NCI-H748 treated with DMSO at 0.1 percent for 48 hours (cell line): ENCODE data around the gene GDF3.
"Not testable (repeated sequence)": the region's sequence is repeated elsewhere in the genome, so short reads cannot be mapped to it uniquely, and the experiment has no call there.

ENCODE experiments used
- DNase-seq: peaks from one replicate; lab custom pipeline; 2025; lab: John Stamatoyannopoulos, UW

Gene GDF3

GRCh38 chr12:7695566-7696197 is at the start of gene GDF3:
GDF3 (minus strand) TSS chr12:7695775; CDS start chr12:7695728, 47 bp downstream.
- no peak for DNase-seq

- no peak for DNase-seq
Measured at GRCh38 chr12:7732993-7733392, 37.4 kb upstream of the GDF3 start.

GRCh38 chr12:7731486-7731885 is 35.9 kb upstream of the GDF3 start:
- DNase-seq, result no peak

- DNase-seq, result not testable (repeated sequence)
Measured at GRCh38 chr12:7730984-7731383, 35.4 kb upstream of the GDF3 start.

DNA sequence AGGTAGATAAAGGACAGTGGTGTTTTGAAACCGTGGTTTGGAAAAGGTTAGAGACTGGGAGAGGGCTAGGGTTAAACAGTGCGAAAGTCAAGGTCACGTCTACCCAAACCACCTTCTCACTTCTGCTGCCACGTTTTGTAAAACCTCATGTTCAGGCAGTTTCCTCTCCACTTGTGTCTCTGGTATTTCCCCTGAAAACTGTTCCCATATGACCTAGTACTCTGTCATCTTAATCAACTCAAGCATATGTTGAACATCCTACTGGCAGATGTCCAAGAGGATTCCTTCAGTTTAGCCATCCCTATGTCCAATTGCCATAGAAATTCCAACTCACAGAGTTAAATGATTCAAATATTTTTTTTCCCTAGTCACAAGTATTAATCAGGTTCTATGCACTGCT is 34.2 kb upstream of the GDF3 start:
- DNase-seq, result no peak

GRCh38 chr12:7723926-7724325 is 28.4 kb upstream of the GDF3 start:
- no peak for DNase-seq

DNA sequence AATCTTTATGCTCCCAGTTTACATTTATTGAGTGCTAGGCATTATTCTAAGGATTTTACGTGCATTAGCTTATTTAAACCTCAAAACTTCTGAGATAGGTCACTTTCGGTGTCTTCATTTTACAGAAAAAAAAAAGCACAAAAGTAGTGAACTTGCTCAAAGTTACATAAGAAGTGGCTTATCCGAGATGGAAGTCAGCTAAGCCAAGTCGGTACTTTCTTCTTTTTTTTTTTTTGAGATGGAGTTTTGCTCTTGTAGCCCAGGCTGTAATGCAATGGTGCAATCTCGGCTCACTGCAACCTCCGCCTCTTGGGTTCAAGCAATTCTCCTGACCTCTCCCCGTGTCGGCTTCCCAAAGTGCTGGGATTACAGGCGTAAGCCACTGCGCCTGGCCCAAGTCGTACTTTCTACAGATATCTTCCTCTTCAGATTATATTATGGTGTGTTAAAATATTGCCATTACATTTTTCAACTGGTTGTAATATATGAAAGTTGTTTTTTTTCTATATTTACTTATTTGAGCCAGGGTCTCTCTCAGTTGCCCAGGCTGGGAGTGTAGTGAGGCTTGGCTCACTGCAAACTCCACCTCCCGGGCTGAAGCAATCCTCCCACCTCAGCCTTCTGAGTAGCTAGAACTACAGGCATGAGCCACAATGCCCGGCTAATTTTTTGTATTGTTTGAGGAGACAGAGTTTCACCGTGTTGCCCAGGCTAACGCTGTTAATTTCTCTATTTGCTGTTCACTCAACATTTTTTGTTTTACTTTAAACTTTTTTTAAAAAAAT is 24.6 kb upstream of the GDF3 start:
- no peak for DNase-seq

DNA sequence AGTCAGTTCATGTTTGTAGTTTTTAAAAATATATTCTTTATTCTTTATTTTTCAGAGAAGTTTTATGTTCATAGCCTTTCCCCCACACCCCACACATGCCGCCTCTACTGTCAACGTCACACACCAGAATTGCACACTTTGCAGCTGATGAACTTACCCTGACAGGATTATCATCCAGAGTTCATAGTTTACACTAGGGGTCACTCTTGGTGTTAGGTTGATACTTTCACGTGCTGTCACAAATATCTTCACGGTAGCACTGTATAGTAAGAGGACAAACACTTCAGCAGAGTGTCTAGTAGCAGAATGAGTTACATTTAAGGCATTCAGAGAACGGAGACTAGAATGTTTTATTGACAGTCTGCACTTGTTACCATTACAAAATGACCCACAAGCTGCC is 20.8 kb upstream of the GDF3 start:
- DNase-seq, result no peak

GRCh38 chr12:7712841-7713442 is 17.4 kb upstream of the GDF3 start:
- DNase-seq, result no peak

- no peak for DNase-seq
Measured at GRCh38 chr12:7711133-7711532, 15.6 kb upstream of the GDF3 start, which contains the start of gene DPPA3. DPPA3 (plus strand) TSS chr12:7711433; CDS start chr12:7711571, 138 bp downstream.

DNA sequence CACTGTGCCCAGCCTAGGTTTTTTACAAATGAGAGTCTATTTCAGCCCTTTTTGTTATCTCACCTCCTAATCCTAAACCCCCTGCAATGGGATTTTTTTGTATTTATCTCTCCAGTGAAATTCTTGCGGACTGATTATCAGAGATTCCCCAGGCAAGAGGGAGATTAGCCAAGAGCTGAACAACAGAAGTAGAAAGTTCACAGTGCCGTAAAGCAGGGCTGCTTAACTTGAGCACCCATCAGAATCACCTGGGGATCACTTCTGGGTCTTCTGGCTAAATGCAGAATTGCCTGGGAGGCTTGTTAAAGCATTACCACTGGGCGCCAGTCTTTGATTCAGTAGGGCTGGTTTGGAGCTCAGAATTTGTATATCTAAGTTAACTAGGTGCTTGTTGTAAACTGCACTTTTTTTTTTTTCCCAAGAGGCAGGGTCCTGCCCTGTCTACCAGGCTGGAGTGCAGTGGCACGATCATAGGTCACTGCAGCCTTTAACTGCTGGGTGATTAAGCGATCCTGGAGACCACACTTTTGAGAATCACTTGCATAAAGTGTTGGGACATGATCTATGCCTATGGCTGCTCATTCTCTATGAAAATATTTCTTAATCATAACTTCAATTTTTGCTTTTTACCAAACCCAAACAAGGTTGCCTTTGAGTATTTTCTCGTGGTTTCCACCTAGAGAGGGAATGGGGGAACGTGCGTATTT is 14.5 kb upstream of the GDF3 start:
- no peak for DNase-seq

GRCh38 chr12:7705846-7706245 is 10.3 kb upstream of the GDF3 start:
- DNase-seq, result no peak

DNA sequence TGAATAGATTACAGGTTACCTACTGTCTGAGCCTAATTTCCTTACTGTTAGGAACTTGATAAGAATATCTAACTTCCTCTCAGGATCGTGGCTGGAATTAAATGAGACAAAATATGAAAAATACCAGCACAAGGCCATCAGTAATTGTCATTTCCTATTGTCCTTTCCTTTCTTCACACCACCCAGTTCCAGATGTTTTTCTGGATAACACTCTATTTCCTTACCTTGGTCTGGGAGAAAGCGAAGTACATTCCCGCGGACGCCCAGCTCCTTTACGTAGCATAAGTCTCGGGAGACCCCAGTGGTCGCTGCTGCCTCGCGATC is 376 bp downstream of the GDF3 start:
- no peak for DNase-seq

- no peak for DNase-seq
Measured at GRCh38 chr12:7694556-7695236, 879 bp downstream of the GDF3 start.

DNA sequence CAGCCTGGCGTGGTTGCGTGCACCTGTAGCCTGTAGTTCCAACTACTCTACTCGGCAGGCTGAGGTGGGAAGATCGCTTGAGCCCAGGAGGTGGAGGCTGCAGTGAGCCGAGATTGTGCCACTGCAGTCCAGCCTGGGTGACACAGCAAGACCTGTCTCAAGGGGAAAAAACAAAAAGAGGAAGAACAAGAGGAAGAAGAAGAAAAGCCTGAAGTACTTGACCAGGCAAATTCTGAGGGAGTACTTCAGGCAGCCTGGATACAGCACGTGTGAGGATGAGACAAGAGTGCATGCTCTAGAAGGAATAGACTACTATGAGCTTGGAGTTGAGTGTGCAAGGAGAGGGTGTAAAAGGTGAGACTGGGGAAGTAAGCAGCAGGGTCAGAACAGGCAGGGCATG is 1.8 kb downstream of the GDF3 start:
- no peak for DNase-seq

- DNase-seq, result no peak
Measured at GRCh38 chr12:7681535-7681934, 14.0 kb downstream of the GDF3 start.

GRCh38 chr12:7679251-7680045 is 16.1 kb downstream of the GDF3 start:
- DNase-seq, result no peak

DNA sequence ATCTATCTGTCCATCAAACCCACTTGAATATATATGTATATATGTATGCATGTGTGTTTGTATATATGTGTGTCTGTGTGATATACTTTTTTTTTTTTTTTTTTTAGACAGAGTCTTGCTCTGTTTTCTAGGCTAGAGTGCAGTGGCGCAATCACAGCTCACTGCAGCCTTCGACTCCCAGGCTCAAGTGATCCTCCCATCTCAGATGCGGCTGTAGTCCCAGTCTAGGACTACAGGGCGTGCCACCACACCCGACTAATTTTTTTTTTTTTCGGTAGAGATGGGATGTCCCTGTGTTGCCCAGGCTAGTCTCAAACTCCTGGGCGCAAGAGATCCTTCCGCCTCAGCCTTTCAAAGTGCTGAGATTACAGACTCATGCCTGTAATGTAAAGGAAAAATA is 16.8 kb downstream of the GDF3 start:
- DNase-seq, result no peak

DNA sequence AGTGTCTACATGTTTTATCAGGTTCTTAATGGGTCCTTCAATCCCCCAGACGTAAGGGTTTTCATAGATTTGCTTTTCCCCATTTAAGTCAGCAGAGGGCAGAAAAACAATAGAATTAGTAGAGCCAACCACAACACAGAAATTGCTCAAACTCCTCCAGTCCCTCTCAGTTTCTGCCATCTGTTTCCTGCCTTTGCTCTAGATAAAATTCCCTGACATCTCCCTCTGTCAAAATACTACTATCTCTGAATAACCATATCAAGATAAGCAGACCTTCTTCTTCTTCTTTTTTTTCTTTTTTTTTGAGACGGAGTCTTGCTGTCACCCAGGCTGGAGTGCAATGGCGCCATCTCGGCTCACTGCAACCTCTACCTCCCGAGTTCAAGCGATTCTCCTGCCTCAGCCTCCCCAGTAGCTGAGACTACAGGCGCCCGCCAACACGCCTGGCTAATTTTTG is 18.1 kb downstream of the GDF3 start:
- DNase-seq, result not testable (repeated sequence)

GRCh38 chr12:7675455-7675854 is 20.1 kb downstream of the GDF3 start:
- DNase-seq, result not testable (repeated sequence)

DNA sequence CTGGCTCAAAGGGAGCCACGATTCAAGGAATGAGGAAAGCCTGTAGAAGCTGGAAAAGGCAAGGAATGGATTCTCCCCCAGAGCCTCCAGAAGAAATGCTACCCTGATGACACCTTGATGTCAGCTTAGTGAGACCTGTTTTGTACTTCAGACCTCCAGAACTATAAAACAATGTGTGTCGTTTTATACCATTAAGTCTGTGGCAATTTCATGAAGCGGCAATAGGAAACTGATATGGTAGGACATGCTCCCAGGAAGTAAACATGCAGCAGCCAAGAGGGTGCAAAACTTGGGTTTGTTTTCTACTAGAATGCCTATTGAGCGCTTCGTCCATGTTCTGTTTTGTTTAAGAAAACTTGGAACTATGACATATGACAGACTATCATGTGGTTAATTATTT is 27.4 kb downstream of the GDF3 start:
- DNase-seq, result no peak
